ENCODE data around the gene CHDH. TPM values are rescaled to one million over a fixed set of nuclear protein-coding genes. Genes with fewer than 3 reads are reported as not detected.

The CHDH gene
- polyA plus RNA-seq, 2 of the 4 experiments (the other 2 are of a cell fraction) = 1.1 to 2.8 TPM

DNA sequence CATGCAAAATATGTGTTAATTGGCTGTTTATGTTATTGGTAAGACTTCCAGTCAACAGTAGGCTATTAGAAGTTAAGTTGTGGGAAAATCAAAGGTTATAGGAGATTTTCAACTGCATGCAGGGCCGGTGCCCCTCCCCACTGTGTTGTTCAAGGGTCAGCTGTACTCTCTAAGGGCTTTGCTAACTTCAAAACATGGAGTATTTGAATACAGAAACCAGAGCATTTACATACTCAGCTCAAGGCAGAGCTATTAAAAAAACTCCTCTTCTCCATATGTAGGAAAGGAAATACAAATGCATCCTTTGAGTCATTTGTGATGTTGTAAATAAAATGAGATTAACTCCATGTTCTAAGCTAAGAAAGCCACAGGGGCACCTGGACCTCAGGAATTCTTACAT lies 16.9 kb upstream of the CHDH start:
- DNase-seq (ENCODE audit: low read depth in 1 of 2, low spot score in 1 of 2) = no peak
- H3K4me3 ChIP-seq = no peak overlapping the region
- TF ChIP-seq, protein P1, sequence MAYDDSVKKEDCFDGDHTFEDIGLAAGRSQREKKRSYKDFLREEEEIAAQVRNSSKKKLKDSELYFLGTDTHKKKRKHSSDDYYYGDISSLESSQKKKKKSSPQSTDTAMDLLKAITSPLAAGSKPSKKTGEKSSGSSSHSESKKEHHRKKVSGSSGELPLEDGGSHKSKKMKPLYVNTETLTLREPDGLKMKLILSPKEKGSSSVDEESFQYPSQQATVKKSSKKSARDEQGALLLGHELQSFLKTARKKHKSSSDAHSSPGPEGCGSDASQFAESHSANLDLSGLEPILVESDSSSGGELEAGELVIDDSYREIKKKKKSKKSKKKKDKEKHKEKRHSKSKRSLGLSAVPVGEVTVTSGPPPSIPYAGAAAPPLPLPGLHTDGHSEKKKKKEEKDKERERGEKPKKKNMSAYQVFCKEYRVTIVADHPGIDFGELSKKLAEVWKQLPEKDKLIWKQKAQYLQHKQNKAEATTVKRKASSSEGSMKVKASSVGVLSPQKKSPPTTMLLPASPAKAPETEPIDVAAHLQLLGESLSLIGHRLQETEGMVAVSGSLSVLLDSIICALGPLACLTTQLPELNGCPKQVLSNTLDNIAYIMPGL (CRISPR knock-in tag; IDR thresholded peaks at IDR 0.05; ENCODE audit: borderline replicate concordance) = no peak
- ATAC-seq = no peak
- FAIRE-seq = no peak
- ChIA-PET CTCF (interaction anchor here (0.9 to 1.0 kb wide), 2 partner anchors 19 to 88 kb away, joined by 3 to 4 read pairs; no protein-coding TSS in a partner anchor), POLR2A (no interaction called here)
- H3K4me1 ChIP-seq = no peaks in the 10 kb centered on the region
- H3K27ac ChIP-seq = no peak overlapping the region
- H3K9me3 ChIP-seq = no peaks in the 10 kb centered on the region
- H3K4me2 ChIP-seq = no peak overlapping the region
- WGBS (ENCODE audit: missing lambda C conversion rate) = 50% methylated on average over 1 of the region's 1 CpG

DNA sequence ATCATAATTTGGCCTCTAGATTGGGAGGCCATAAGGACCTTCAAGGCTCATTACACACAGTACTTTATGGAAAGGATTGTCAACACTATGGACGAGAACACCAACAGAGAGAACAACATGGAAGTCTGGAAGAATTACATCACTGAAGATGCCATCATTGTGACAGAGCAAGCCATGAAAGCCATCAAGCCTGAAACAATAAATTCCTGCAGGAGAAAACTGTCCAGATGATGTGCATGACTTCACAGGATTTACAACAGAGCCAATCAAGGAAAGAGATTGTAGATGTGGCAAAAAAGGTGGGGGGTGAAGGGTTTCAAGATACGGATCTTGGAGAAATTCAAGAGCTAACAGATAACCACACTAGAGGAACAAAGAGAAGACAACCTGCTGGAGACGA lies 16.0 kb upstream of the CHDH start:
- no peak for FAIRE-seq
- ATAC-seq = no peak
- POLR2A ChIA-PET = no interaction called here
- Histone ChIP-seq H3K4me2 (no peak overlapping the region), H3K4me3 (no peak overlapping the region), H3K27ac (no peak overlapping the region), H3K9me3 (no peaks in the 10 kb centered on the region), H3K4me1 (no peaks in the 10 kb centered on the region)
- CTCF ChIA-PET = no interaction called here
- no peak for TF ChIP-seq ESRRA (IDR thresholded peaks at IDR 0.05; ENCODE audit: borderline replicate concordance, low read length)
- no peak for TF ChIP-seq KDM1A (IDR thresholded peaks at IDR 0.05; ENCODE audit: low read depth)
- TF ChIP-seq ZNF302 (CRISPR knock-in tag; IDR thresholded peaks at IDR 0.05) = no peak
- no peak for TF ChIP-seq NPAS2 (CRISPR knock-in tag; IDR thresholded peaks at IDR 0.05; ENCODE audit: borderline replicate concordance)
- TF ChIP-seq ZSCAN20 (CRISPR knock-in tag; IDR thresholded peaks at IDR 0.05) = no peak
- DNase-seq (ENCODE audit: low read depth in 1 of 2, low spot score in 1 of 2) = no peak
- WGBS (ENCODE audit: missing lambda C conversion rate) = 89% methylated on average over 3 of the region's 3 CpGs

DNA sequence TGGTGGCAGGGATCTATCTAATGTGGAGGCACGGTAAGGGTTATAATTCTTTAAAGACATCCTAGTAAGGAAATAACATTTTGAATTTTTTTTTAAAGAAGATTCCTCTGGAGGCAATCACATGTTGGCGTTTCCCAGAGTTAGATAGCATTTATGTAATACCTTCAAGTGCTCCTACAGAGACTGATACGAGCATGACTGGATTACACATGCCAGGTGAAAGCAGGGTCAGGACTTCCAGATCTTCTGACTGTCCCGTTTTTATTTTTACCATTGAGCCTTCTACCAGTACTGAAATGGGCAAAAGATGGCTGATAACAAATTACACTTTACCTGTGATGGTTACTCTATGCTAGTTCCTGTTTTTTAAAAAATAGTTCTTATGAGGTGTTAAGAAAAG lies 14.0 kb upstream of the CHDH start:
- WGBS (ENCODE audit: missing lambda C conversion rate) = 77% methylated on average over 4 of the region's 4 CpGs

DNA sequence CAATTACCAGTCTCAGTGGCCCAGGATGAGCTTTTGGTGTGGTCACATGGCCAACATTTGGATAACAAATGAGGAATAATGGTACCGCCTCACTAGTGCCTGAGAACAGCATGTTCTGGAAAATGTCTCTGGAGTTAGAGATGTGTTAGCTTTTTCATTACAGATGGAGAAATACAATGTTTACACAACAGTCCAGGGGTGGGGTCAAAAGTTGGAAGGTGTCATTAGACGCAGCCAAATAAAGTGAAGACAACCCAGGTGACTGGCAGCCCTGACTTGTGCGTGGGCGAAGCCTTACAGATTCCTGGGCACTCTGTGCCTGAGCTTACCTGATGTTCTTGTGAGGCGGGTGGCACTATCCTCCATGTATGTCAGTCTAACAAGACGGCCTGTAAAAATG lies 13.0 kb upstream of the CHDH start:
- no peak overlapping the region for H3K27ac ChIP-seq
- DNase-seq (ENCODE audit: low read depth in 1 of 2, low spot score in 1 of 2) (no peak), FAIRE-seq (no peak), ATAC-seq (no peak)
- no peaks in the 10 kb centered on the region for H3K4me1 ChIP-seq
- no peaks in the 10 kb centered on the region for H3K9me3 ChIP-seq
- WGBS (ENCODE audit: missing lambda C conversion rate) = 96% methylated on average over 6 of the region's 6 CpGs
- ChIA-PET POLR2A (no interaction called here), CTCF (no interaction called here)
- H3K4me2 ChIP-seq = no peak overlapping the region
- H3K4me3 ChIP-seq = no peak overlapping the region
- TF ChIP-seq MAFK (IDR thresholded peaks at IDR 0.05; ENCODE audit: partially characterized antibody) = no peak
- TF ChIP-seq, protein P2, sequence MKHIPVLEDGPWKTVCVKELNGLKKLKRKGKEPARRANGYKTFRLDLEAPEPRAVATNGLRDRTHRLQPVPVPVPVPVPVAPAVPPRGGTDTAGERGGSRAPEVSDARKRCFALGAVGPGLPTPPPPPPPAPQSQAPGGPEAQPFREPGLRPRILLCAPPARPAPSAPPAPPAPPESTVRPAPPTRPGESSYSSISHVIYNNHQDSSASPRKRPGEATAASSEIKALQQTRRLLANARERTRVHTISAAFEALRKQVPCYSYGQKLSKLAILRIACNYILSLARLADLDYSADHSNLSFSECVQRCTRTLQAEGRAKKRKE (CRISPR knock-in tag; IDR thresholded peaks at IDR 0.05; ENCODE audit: low read depth) = no peak
- no peak for TF ChIP-seq RFX5 (IDR thresholded peaks at IDR 0.05)
- TF ChIP-seq NFE2L2 (conservative IDR thresholded peaks at IDR 0.05; ENCODE audit: low read length) = no peak
- TF ChIP-seq, protein P3, sequence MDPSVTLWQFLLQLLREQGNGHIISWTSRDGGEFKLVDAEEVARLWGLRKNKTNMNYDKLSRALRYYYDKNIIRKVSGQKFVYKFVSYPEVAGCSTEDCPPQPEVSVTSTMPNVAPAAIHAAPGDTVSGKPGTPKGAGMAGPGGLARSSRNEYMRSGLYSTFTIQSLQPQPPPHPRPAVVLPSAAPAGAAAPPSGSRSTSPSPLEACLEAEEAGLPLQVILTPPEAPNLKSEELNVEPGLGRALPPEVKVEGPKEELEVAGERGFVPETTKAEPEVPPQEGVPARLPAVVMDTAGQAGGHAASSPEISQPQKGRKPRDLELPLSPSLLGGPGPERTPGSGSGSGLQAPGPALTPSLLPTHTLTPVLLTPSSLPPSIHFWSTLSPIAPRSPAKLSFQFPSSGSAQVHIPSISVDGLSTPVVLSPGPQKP (IDR thresholded peaks at IDR 0.05; ENCODE audit: low read depth, low read length) = no peak
- TF ChIP-seq KDM1A (IDR thresholded peaks at IDR 0.05; ENCODE audit: low read depth) = no peak
- TF ChIP-seq, protein P4, sequence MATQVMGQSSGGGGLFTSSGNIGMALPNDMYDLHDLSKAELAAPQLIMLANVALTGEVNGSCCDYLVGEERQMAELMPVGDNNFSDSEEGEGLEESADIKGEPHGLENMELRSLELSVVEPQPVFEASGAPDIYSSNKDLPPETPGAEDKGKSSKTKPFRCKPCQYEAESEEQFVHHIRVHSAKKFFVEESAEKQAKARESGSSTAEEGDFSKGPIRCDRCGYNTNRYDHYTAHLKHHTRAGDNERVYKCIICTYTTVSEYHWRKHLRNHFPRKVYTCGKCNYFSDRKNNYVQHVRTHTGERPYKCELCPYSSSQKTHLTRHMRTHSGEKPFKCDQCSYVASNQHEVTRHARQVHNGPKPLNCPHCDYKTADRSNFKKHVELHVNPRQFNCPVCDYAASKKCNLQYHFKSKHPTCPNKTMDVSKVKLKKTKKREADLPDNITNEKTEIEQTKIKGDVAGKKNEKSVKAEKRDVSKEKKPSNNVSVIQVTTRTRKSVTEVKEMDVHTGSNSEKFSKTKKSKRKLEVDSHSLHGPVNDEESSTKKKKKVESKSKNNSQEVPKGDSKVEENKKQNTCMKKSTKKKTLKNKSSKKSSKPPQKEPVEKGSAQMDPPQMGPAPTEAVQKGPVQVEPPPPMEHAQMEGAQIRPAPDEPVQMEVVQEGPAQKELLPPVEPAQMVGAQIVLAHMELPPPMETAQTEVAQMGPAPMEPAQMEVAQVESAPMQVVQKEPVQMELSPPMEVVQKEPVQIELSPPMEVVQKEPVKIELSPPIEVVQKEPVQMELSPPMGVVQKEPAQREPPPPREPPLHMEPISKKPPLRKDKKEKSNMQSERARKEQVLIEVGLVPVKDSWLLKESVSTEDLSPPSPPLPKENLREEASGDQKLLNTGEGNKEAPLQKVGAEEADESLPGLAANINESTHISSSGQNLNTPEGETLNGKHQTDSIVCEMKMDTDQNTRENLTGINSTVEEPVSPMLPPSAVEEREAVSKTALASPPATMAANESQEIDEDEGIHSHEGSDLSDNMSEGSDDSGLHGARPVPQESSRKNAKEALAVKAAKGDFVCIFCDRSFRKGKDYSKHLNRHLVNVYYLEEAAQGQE (IDR thresholded peaks at IDR 0.05) = no peak
- no peak for TF ChIP-seq HOXB13 (CRISPR knock-in tag; IDR thresholded peaks at IDR 0.05; ENCODE audit: low read depth)

More for the DNA sequence above, 14.0 kb upstream of the CHDH start:
- Histone ChIP-seq H3K4me1 (no peaks in the 10 kb centered on the region), H3K4me2 (no peak overlapping the region), H3K27ac (no peak overlapping the region), H3K9me3 (no peaks in the 10 kb centered on the region), H3K4me3 (no peak overlapping the region)
- TF ChIP-seq, protein P4 (IDR thresholded peaks at IDR 0.05) = no peak
- TF ChIP-seq FOSB (CRISPR knock-in tag; IDR thresholded peaks at IDR 0.05) = no peak
- TF ChIP-seq BHLHE40 (IDR thresholded peaks at IDR 0.05; ENCODE audit: low read depth, low read length) = no peak
- TF ChIP-seq KDM5A (IDR thresholded peaks at IDR 0.05) = no peak
- TF ChIP-seq MAFK (IDR thresholded peaks at IDR 0.05; ENCODE audit: partially characterized antibody) = no peak
- FAIRE-seq (no peak), ATAC-seq (no peak), DNase-seq (ENCODE audit: low read depth in 1 of 2, low spot score in 1 of 2) (no peak)
- ChIA-PET CTCF (no interaction called here), POLR2A (no interaction called here)

Data from A549 (cell line).